ENCODE data around the gene HS1BP3.

The HS1BP3 gene

DNA sequence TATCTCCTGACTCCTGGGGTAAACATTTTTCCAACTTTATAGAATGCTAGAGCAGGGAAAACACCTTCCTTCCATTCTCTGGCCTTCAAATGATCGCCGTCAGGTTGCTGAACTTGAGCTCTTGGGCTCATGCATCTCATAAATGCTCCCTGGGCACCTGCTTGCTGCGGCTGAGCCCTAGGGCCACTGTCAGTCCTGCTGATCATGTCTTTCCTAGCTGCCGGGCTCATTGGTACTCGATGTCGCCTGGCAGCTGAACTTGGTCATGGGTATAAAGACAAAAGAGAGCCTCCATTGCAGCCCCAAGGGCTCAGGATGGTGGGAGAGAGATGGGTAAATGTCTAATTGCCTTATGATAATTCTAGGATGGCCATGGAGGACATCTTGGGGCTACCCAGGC lies 80.6 kb downstream of the HS1BP3 start:
- DNase-seq (ENCODE audit: low read depth): no peak

DNA sequence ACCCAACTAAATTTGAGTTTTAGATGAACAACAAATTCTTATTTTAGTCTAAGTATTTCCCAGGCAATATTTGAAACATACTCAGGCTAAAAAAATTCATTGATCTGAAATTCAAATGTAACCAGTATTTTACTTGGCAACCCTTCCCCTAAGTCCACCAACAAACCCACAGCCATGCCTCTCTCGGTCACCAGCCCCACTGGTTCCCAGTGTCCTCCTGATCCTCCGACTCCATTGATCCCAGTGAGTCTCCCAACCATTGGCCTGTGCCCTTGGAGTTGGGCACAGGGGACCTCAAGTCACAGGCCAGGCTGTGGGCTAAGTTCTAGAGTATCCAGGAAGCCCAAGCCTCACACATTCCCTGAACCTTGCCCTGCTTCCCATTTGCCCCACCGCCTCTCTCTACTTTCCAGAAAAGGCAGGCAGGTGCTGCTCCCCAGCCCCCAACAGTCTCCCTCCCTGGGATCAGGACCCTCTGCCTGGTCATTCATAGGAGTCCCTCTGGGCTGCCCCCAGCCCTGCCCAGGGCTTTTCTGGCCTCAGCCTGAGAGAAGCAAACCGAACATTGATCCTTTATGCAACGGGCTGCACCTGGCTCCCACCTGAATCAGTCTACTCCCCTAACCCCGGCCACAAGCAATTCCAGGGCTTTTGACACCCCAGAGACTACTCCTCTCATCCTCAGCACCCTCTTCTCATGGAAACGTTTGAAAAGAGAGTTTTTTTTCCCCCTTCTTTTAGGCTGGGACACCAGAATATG lies 81.3 kb downstream of the HS1BP3 start:
- DNase-seq (ENCODE audit: low read depth): no peak

DNA sequence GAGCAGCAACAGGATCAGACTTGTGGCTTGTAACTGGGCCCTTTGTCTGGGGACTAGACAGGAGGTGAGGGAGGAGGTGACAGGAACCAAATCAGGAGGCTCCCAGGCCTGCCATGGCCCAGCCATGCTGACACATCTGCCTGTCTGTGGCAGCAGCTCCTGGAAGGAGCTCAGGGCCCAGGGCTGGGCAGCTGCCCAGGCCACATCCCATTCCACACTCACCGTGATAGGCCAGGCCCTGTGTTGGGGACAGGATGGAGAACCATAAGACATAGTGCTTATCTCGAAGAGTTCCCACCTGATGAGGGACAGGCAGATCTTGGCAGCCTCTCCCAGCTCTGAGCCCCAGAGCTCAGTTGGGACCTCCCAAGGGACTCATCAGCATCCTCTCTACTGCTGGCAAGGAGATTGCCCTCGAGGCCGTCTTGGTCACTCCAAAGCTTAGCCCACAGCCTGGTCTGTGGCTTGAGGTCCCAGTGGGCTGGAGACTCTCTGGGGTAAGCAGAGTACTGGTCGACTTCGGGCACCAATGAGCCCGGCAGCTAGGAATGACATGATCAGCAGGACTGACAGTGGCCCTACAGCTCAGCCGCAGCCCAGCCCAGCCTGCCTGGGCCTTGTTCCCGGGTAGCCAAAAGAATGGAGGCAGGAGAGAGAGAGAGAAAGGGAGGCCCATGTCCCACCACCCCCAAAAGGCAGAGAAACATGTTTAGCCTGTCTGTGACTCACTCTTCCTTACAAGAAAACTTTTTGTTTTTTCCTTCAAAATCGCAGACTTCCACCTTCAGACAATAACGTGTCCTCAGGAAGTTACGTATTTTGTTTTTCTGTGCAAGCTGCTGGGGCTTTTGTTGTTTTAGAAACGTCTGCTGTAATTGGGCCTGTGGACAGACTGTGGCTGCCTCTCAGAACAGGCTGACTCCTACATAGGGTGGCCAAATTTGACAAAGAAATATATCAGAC lies 82.1 kb downstream of the HS1BP3 start:
- no peak for DNase-seq (ENCODE audit: low read depth)

DNA sequence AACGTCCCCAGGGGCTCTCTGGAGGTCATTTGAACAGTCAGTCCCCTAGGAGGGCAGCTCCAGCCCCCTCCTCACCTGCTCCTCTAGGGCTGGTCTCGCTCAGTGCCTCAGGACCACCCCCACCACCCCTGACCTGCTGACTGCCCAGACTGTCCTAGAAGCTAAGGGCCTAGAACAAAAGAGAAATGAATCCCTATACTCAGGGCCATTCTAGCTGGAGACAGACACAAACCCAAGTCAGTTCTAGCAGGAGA lies 83.0 kb downstream of the HS1BP3 start:
- DNase-seq (ENCODE audit: low read depth): no peak

All from activated T-cell treated with anti-CD3 and anti-CD28 coated beads for 24 hours (primary cell).